AG09319 (cell line): ENCODE measurements around the gene SULT6B1.

Experiments used
- DNase-seq: peaks from one replicate; pipeline ENCODE4 v3.0.0-alpha.2; 2010; ENCODE audit warnings: low read depth; ENCODE audit errors: extremely low read depth
- TF ChIP-seq, protein P1 (sequence below): IDR thresholded peaks from 2 replicates; pipeline ENCODE4 v1.5.1; 2011; ENCODE audit warnings: low read depth, mild to moderate bottlenecking, inconsistent platforms, low read length, moderate library complexity

SULT6B1 gene

DNA sequence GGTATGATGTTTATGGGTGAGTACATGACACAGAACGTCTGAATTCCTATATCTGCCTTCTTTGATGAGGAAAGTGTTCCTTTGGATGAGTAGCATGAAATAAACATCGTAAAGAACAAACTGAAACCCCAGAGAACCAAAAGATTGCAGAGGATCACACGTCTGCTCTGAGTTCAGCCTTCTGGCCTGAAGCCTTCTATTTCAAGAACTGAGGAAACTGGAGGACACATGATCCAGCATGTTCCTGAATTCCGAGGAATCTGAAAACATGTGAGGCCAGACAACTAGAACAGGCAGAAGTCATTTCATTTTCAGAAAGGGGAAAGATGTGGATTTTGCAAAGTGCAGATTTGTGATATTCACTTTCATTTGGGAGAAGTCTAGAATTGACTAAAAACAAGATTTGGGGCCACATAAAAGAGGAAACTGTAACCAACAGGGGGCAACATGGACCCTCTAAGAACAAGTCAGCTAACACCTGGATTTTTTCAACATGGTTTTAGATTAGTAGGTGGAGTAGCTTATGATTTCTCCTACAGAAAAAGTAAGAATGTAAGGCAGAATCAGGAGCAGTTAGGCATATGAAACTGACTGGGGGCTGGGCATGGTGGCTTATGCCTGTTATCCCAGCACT lies 8.3 kb downstream of the SULT6B1 start:
- TF ChIP-seq, protein P1, sequence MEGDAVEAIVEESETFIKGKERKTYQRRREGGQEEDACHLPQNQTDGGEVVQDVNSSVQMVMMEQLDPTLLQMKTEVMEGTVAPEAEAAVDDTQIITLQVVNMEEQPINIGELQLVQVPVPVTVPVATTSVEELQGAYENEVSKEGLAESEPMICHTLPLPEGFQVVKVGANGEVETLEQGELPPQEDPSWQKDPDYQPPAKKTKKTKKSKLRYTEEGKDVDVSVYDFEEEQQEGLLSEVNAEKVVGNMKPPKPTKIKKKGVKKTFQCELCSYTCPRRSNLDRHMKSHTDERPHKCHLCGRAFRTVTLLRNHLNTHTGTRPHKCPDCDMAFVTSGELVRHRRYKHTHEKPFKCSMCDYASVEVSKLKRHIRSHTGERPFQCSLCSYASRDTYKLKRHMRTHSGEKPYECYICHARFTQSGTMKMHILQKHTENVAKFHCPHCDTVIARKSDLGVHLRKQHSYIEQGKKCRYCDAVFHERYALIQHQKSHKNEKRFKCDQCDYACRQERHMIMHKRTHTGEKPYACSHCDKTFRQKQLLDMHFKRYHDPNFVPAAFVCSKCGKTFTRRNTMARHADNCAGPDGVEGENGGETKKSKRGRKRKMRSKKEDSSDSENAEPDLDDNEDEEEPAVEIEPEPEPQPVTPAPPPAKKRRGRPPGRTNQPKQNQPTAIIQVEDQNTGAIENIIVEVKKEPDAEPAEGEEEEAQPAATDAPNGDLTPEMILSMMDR: no peak; the same call in 1 of the 2 replicates
- DNase-seq: no peak

DNA sequence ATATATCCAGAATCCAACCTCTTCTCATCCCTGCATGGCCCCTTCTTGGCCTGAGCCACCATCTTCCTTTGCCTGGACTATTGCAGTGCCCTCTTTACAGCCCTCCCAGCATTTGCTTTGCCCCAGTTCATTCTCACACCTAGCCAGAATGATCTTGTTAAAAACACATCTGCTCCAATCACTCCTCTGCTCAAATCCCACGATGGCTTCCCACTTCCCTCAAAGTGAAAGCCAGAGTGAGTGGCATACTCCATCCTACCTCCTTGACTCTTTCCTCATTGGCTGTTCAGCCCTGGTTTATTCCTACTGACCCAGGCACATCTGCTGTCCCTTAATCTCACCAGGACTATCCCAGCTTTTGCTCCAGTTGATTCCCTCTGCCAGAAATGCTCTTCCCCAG lies 14.7 kb downstream of the SULT6B1 start:
- DNase-seq: no peak
- TF ChIP-seq, protein P1: no peak

DNA sequence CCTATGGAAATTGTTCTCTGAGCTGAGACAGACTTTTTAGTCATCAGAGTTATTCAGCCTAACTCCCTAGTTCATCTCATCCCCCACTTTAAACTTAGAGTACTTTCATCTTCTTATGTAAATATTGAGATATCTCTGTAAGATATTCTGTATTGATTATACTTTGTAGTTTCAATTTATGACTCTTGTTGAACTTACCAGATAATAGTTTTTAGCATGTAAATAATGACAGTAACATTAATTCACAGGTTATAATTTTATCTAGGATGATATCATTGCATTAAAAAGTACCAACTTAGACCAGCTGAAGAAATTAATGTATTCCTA lies 16.9 kb downstream of the SULT6B1 start:
- TF ChIP-seq, protein P1: no peak
- no peak for DNase-seq

DNA sequence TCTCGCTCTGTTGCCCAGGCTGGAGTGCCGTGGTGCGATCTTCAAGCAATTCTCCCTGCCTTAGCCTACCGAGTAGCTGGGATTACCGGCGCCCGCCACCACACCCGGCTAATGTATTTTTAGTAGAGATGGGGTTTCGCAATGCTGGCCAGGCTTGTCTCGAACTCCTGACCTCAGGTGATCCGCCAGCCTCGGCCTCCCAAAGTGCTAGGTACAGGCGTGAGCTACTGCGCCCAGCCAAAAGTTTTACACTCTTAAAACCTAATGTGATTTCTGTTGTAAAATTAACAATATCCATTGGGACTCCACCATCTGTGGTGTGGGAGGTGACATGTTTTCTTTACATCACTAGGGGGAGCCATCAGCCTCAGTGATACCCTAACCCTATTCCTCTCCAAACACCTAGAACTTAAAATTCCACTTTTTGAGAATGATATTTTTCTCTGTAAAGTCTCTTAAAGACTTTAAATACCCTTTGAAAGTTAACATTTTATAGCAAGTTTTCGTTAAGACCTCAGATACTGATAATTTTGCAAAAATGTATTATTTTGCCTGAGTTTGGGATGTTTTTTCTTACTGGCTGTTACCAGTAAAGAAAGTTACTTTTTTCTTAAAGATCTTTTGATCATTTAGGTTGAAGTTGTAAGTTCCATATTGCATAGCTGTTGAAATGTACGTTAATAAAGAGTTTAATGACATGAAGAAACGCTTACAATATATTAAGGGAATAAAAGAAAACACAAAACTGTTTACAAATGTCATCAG lies 20.1 kb downstream of the SULT6B1 start:
- TF ChIP-seq, protein P1: peak; percentile 71
- DNase-seq: no peak

DNA sequence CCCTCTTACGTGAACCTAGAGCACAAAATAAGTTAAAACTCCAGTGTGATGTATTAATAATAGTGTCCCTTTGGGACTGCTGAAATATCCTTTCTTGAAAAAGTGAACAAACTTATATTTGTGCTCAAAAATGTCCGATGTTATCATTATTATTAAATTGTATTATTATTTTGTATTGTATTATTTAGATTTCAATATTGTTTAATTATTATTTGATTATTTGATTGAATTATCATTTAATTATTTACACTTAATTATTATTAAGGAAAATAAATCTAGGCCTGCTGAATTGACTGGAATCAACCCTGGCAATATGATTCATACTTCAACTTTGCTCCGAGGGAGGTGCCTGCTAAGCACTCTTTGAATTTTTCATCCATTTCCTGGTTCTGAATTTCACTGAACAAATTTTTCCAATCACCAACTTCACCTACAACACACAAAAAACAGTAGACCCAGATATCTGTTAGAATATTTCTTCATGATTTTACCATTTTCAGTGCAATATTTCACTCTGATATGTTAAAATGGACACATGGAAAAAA lies 20.8 kb downstream of the SULT6B1 start:
- no peak for DNase-seq
- TF ChIP-seq, protein P1: no peak

DNA sequence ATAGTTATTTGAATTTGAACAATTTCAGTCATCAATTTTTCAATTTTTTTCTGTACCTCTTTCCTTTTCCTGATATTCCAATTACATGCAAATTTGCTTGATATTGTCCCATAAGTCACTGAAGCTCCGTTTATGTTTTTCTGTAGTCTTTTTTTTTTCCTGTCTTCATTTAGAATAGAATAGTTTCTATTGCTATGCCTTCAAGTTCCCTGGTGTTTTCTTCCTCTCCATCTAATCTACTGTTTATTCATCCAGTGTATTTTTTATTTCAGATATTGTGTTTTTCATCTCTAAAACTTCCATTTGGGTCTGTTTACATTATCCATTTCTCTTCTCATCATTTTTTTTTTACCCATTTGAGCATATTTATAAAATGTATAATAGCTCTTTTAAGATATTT lies 23.7 kb downstream of the SULT6B1 start:
- DNase-seq: no peak
- TF ChIP-seq, protein P1: no peak

DNA sequence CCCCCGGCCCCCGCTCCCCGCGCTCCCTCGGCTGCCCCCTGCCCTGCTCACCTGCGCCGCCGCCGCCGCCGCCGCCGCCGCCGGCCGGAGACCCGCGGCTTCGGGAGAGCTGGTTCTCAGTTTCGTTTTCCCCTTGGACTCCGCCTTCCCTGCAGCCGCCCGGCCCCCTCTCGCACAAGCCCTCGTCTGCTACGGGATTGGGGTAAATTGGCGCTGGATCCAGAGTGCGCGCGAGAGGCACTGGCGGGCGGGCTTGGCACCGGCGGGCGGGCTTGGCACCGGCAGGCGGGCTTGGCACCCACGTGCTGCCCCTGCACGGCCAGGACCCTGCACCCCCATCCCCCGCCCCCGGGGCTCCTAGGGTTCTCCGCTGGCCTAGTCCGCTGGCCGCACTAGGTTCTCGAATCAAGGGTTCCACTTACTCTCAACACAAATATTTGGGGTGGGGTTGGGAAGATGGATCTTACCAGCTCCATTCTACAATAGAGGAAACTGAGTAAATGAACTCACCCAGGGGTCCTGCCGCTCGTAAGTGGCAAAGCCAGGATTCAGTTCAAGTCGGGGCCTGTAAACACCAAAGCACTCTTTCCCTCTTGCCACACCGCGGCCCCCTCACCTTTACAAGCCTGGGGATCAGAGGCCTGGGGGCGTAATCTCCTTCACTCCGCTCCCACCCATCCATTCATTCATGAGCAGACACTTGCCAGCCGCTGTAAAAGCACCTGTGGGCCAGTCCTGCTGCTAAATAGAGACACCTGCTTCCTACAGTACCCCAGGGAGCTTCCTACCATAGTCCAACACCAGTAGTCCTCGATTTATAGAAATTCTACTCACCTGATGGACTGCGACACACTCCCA lies 31.4 kb downstream of the SULT6B1 start, which contains the start of gene EIF2AK2:
Gene EIF2AK2 (minus strand): TSS at position 124 of the 858 bp plus-strand sequence. CDS start 9,174 bp downstream, outside the sequence.
- DNase-seq: peak; percentile 45
- TF ChIP-seq, protein P1: no peak
